Left ventricle myocardium inferior (tissue), 1 donor: Measurements from ENCODE around the gene KCNT1. TPM values are rescaled to one million over a fixed set of nuclear protein-coding genes. Genes with fewer than 3 reads are reported as not detected.

Experiments used
- DNase-seq: peaks from one replicate; pipeline ENCODE4 v3.0.0-alpha.2; 2020
- H3K27ac ChIP-seq: fragments of 200-600 bp; replicated peaks from 2 replicates; pipeline ENCODE4 v1.8.0; 2021
- H3K27me3 ChIP-seq: fragments of 200-600 bp; 2 replicates; pipeline ENCODE4 v1.8.0; 2021; ENCODE audit warnings: low read depth
- H3K36me3 ChIP-seq: fragments of 200-600 bp; 2 replicates; pipeline ENCODE4 v1.8.0; 2021
- H3K4me1 ChIP-seq: fragments of 200-600 bp; 2 replicates; pipeline ENCODE4 v1.8.0; 2021
- H3K4me3 ChIP-seq: fragments of 200-600 bp; 2 replicates; pipeline ENCODE4 v1.8.0; 2021; ENCODE audit warnings: mild to moderate bottlenecking, moderate library complexity
- H3K9me3 ChIP-seq: fragments of 200-600 bp; replicated peaks from 2 replicates; pipeline ENCODE4 v1.8.0; 2021
- intact Hi-C: fragments of 100-400 bp; cut with micrococcal nuclease; formaldehyde crosslinking; loops from one replicate; pipeline ENCODE4 v1.11.0; 2022
- total RNA-seq: library from RNA; stranded (reverse); fragmentation: NEBNext Ultra II Directional; extraction: Animal tissue kit (Norgen Biotek cat#: 25700); gene quantifications from one replicate; pipeline ENCODE4 v1.2.1, GENCODE V29; 2021
- TF ChIP-seq, protein P1 (sequence below): fragments of 200-600 bp; IDR thresholded peaks from 2 replicates; pipeline ENCODE4 v1.8.0; 2021; ENCODE audit warnings: antibody characterized with exemption, mild to moderate bottlenecking, borderline replicate concordance
- donor health status: DM: no; HTN: yes; CAD: no; lungs with severe emphysema.

The KCNT1 gene
- total RNA-seq, 1 donor from 2014 or later, result 3.3 TPM

DNA sequence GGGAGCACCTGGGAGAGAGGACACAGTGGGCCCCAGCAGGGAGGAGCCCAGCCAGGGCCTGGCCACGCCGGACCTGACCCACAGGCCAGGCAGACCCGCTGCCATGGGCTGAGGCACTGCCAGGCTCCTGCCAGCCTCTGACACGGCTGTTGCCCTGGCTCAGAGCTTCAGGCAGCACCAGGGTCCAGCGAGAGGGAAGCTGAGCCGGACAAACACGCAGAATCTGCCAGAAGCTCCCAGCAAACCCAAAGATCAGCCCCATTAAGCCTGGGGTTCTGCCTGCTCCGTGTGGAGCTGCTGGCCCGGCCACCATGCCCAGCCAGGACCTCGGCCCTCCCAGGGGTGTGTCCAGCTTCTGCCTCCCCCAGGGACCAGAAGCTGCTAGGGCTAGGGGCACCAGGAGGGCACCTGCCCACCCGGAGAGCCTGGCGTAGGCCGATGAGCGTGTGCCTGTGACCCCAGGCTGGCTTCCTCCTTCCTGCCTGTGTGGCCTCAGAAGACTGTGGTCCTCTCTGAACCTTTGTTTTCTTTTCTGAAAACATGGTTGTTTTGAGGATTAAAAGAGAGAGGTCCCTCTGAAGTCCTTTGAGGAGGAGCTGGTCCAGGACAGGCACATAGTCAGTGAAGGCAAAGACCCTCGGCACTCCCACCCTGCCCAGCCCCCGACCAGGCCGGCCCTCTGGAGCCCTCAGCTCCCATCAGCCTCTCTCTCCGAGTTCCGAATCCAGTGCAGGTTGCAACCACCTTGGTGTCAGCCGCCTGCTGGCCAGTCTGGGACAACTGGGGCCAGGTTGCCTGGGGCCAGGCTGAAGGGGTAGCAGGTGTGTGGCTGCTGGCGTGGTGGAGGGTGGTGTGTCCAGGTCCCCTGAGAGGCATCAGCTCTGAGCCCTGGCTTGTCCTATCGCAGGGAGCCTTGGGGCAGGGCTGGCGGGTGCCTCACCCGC is 39.6 kb downstream of the KCNT1 start:
- peaks cover 46% of the 10 kb centered on the region for H3K27me3 ChIP-seq
- H3K4me1 ChIP-seq, result peaks cover 16% of the 10 kb centered on the region
- DNase-seq, result no peak
- H3K9me3 ChIP-seq, result no peaks in the 10 kb centered on the region
- H3K27ac ChIP-seq, result no peak overlapping the region
- no peaks in the 10 kb centered on the region for H3K36me3 ChIP-seq
- H3K4me3 ChIP-seq, result no peak overlapping the region
- intact Hi-C loops, result no loop called here
- TF ChIP-seq, protein P1, sequence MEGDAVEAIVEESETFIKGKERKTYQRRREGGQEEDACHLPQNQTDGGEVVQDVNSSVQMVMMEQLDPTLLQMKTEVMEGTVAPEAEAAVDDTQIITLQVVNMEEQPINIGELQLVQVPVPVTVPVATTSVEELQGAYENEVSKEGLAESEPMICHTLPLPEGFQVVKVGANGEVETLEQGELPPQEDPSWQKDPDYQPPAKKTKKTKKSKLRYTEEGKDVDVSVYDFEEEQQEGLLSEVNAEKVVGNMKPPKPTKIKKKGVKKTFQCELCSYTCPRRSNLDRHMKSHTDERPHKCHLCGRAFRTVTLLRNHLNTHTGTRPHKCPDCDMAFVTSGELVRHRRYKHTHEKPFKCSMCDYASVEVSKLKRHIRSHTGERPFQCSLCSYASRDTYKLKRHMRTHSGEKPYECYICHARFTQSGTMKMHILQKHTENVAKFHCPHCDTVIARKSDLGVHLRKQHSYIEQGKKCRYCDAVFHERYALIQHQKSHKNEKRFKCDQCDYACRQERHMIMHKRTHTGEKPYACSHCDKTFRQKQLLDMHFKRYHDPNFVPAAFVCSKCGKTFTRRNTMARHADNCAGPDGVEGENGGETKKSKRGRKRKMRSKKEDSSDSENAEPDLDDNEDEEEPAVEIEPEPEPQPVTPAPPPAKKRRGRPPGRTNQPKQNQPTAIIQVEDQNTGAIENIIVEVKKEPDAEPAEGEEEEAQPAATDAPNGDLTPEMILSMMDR, result no peak

DNA sequence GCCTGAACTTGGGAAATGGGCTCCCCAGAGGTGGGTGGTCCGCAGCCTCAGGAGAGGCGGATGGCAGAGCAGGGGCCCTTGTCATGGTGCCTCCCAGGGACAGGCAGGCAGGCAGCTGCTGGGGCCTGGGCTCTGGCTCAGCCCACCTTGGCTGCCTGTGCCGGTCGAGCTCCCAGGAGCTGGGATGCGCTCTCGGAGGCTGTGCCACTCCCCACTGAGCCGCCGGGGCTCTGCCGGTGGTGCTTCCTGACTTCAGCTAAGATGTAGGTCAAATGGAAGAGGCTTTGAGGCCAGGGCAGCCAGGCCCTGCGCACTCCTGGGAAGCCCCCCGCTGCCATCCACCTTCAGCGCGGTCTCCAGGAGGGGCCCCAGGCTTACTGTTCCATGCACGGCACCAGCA is 41.0 kb downstream of the KCNT1 start:
- Histone ChIP-seq H3K27ac (peak overlapping the region; percentile 70), H3K9me3 (no peaks in the 10 kb centered on the region), H3K4me3 (no peak overlapping the region), H3K36me3 (no peaks in the 10 kb centered on the region), H3K27me3 (peaks cover 45% of the 10 kb centered on the region), H3K4me1 (peaks cover 16% of the 10 kb centered on the region)
- intact Hi-C loops, result no loop called here
- no peak for DNase-seq
- TF ChIP-seq, protein P1, result no peak

DNA sequence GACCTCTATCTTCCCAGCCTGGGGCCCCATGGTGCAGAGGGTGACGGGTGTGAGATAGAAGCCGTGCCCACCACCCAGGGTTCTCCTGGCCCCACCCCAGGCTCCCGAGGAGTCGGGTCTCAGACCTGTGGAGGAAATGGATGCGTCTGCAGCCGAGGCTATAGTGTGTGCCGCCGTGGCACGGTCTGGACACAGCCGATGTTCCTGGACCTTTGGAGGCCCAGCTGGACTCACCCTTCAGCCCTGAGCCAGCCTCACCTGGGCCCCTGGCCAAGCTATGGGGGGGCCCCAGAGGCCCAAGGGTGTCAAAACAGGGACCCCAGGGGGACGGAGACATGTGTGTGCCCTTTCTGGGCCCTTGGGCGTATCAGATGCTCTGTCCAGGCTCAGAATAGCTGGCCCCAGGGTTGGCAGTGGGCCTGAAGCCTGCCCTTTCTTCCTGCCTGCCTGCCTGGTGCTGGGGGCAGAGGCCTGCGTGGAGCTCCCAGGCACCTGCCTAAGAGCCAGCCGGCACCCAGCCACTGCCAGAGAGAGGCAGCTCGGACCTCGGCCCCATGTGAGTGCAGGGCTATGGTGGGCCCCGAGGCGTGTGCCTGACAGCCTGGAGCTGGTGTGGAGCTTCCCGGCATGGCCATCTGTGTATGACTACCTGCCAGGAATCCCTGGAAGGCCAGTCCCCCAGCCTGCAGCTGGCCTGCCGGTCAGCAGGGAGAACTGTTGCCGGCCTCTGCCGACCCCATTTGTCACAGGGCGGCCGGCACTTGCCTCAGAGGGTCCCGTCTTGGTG is 41.8 kb downstream of the KCNT1 start:
- no peaks in the 10 kb centered on the region for H3K36me3 ChIP-seq
- peak; percentile 49 for DNase-seq
- H3K27me3 ChIP-seq, result peaks cover 45% of the 10 kb centered on the region
- peak overlapping the region; percentile 21 for H3K4me3 ChIP-seq
- TF ChIP-seq, protein P1, result no peak
- H3K4me1 ChIP-seq, result peaks cover 16% of the 10 kb centered on the region
- peak overlapping the region; percentile 70 for H3K27ac ChIP-seq
- no peaks in the 10 kb centered on the region for H3K9me3 ChIP-seq
- intact Hi-C loops, result no loop called here

DNA sequence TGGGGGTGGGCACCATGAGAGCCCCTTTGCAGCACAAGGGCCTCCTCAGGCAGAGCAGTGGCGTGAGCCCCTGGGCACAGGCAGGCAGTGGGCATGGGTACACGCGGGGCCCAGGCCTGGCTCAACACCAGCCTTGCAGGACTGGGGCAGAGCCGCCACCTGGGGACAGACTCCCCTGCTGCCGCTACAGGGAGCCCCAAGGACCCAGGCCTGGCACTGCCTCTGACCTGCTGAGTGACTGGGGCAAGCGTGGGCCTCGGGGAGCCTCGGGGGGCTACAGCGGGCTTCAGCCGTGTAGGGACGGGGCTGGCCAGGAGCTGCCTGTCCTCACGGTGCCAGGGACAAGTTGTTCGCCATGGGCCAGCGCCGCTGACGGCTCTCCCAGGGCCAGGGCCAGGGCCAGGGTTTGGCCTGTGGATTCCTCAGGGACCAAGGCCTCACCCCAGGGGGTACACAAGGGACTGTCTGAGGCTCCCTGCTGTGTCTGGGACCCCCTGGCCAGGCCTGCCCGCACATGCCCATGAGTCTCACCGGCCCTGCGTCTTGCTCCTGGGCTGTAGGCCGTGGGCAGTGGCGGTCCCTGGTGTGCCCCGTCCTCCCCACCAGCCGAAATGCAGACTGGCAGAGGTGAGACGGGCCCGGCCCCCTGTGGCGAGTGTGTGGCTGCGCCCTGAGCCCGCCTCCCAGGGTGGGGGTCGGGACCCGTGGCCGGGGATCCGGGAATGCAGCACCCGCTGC is 42.5 kb downstream of the KCNT1 start:
- Histone ChIP-seq H3K36me3 (no peaks in the 10 kb centered on the region), H3K4me3 (peak overlapping the region; percentile 21), H3K27ac (peak overlapping the region; percentile 70), H3K9me3 (no peaks in the 10 kb centered on the region), H3K4me1 (peaks cover 16% of the 10 kb centered on the region), H3K27me3 (peaks cover 45% of the 10 kb centered on the region)
- intact Hi-C loops, result no loop called here
- TF ChIP-seq, protein P1, result no peak
- no peak for DNase-seq

DNA sequence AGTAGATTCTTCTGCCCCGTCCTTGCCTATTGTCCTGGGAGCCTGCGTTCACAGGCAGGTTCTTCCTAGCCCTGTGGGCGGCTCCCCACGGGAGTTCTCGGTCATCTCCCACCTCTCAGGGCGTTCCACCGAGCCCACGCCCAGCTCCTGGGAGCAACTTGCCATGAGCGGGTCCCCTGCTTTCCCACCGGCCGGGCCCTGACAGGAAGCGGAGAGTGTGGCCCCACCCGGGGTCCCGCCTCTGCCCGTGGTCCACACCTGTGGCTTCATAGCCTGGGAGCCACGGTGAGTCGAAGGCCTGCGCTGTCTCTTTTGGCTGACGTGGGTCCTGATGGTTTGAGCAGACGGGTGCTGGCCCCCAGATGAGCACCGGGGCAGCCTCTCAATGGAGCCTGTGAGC is 43.2 kb downstream of the KCNT1 start:
- Histone ChIP-seq H3K27me3 (peaks cover 43% of the 10 kb centered on the region), H3K4me1 (peaks cover 16% of the 10 kb centered on the region), H3K36me3 (no peaks in the 10 kb centered on the region), H3K4me3 (no peak overlapping the region), H3K27ac (no peak overlapping the region), H3K9me3 (no peaks in the 10 kb centered on the region)
- intact Hi-C loops, result no loop called here
- DNase-seq, result no peak
- TF ChIP-seq, protein P1, result no peak
